GM19452 (cell line): ENCODE results near the gene MAN2A1.

ENCODE experiments used
- ATAC-seq: cut with Tn5 transposase; IDR thresholded peaks from one replicate; pipeline ENCODE4 v1.9.1; 2021; ENCODE audit not compliant: unreplicated experiment

MAN2A1 gene

DNA sequence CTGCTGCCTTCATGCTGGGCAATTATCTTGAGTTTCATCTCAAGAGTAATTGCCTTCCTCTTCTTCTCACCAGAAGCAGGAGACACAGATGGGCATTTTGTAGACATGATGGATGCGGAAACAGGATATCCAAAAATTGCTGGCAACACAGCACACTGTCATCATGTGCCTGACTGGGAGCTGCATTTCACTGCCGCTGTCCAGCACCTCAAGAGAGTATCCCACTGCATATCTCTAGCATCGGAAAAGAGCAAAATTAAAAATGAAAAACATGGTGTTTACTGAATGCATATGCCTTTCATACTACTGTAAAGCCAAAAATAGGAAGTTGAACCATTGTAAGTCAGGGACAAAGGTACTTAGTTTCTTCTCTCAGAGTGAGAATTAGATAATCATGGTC is 210.7 kb downstream of the MAN2A1 start:
- no peak for ATAC-seq

DNA sequence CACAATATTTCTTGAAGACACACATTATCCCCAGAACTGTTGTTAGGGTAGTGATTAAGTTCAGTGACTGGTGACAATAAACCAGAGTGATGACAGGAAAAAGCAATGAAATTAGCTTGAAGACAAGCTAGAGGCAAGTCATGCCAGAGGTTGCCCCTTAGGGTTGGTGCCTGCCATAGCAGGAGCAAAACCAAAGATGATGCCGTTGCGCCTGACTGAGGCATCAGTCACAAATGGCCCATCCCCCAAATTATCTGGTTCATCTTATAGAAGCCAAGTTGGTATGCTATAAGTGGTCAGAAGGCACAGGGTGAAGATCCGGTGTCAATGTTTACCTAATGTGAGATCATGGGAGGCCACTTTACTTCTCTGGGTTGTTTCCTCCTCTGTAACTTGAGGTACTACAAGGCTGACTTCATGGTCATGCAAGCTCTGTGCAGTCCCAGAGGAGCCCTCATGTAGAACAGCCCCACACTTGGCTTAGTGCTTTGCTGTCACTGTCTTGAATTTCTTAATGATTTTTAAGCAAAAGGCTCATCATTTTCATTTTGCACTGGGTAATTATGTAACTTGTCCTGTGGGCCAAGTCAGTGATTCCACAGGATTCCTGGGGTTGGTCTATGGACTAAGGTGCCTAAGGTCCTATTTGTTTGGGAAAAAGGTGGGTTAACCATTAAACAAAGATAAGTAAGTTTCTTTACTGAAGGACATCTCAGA is 211.3 kb downstream of the MAN2A1 start:
- no peak for ATAC-seq

DNA sequence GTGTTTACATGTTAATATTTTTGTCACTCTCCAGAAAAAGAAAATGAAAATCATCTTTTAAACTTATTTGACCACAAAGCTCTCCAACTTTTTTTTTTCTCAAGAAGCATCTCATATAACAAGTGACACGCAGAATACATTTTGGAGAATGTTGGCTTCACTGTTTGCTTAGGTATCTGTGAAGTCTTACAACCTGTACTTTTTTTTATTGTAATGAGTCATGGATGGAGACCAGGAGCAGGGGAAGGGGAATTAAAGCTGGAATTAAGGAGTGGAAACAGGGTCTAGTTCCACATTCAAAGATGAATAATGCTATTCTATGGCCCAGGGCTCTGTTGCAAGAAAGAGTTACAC is 211.9 kb downstream of the MAN2A1 start:
- ATAC-seq: no peak

DNA sequence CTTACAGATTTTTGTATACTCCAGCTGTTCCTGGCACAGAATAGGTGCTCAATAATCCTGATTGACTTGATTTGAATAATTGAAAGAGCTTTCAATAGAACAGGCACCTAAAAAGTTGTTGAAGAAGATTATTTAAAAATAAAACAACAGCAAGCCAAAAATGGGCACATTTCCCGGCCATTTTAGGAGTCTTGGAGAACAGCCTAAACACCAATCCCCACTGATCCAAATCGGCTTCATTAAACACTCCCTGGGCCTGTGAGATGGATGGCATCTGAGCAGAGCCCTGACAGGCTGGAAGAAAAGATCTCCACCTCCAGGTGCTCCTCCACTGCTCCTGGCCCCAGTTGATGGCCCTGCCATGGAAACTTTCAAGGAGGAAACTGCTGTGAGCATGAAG is 213.3 kb downstream of the MAN2A1 start:
- ATAC-seq: no peak

DNA sequence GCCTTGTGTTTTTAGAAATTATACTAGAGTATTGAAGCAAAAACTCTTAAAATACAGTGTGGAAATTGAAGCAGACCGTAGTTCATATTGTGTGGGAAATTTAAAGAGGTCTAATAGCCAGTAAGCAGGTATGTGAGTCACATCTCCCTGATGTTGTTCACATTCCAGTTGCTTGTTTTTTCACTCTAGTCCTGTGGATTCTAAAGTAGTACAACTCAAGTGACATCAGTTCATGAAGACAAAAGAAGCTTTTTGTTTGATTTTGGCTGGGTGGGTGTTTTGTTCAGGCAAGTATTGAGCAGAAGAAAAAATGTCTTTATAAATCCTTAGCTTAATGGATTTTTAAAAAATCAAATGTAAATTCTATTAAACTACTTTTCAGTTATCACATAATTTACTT is 216.2 kb downstream of the MAN2A1 start:
- ATAC-seq: no peak

DNA sequence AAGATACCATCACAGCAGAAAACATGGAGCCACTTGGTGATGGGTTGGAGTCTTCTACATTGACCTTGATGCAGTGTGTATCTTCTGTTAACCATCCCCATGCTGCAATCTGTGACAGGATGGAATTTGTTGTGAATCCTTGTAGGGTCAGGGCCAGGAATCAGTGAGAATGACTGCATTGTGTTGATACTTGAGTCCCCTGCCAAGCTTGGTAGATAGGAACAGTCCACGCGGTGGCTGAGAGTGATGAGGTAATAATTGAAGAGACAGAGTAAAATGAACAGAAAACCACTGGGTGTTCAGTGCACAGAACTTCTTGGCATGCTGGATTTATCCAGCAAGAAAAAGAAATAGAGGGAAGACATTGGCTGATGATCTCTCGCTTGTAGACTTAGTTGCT is 217.5 kb downstream of the MAN2A1 start:
- no peak for ATAC-seq

DNA sequence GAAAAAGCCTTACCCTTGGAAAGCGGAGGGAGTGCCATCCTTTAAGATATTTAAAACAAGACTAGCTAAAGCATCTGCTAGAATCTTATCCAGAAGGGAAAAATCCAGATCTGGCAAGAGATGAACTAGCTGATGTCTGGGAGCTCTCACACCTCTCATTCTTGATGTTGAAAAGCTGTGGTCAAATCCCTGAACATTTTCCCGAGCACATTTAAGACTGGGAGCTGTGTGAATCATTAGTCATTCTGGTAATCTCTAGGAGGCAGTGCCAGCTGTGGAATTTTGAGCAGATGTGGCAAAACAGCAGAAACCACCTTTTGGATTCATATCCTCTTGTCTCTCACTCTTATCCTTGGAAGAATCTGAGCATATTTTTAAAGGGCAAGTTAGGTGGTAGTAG is 218.0 kb downstream of the MAN2A1 start:
- no peak for ATAC-seq

DNA sequence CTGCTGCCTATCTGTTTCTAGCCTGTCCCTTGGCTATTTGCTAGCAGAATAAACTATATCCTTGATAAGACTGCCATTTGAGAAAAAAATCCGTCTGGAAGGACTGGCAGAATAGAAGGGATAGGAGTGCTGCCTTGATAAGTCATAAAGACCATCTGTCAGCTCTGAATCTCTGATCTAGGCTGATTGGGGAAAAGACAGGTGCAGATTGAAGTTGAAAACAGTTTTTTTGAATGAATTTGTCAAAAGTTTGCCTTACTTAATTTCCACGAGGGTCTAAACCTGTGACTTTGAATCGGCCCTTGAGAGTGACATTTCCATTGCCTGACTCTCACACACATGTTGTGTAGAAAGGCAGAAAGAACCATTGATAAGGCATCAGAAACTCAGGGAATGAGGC is 218.6 kb downstream of the MAN2A1 start:
- no peak for ATAC-seq

DNA sequence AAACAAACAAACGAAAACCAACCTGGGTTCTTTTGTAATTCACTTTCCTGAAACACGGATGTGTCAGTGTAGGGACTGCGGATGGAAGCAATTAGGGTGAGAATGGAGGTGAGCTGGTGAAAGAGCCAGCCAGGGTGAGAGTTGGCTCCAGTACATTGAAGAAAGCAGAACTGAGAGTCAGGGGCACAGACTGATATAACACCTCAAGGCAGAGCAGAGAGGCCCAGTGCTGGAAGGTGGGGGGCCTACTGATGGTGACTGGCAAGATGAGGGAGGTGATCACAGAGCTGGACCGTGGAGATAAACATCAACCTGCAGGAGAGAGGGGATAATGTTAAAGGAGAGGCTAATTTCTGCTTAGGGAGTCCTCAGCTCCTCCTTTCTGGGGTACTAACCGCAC is 221.1 kb downstream of the MAN2A1 start:
- no peak for ATAC-seq

DNA sequence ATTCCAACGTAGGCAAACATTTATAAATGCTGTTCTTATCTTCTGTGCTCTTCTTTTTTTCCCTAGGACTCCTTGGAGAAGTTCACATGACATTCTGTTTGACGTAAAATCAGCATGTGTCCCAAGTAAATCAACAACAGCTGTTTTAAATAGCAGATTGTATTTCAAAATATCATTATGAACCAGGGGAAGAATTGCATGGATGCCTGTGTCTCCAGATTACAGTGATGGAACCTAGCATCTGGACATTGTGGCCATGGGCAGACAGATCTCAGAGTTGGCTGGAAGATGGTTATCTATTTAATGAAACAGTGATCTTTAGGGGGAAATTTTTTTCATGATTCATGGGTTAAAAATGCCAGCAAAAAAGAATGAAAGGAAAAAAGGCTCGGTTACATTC is 222.0 kb downstream of the MAN2A1 start:
- no peak for ATAC-seq

DNA sequence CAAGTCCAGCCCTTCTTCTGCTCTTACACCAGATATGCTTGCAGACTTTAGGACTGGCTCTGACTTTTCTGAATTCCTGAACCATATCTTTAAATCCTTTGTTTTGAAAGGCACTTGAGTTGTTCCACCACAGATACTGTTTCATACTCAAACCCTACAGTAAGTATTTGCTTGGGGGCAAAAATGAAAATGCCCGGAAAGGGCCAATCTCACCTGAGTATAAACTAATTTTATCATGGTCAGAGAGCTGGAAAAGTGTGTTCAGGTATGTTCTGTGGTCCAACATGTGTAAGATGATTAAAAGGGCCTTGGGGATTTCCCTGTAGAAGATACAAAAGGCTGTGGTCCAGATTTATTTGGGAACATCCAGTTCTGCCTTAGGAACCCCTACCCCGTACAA is 225.2 kb downstream of the MAN2A1 start:
- ATAC-seq: no peak

DNA sequence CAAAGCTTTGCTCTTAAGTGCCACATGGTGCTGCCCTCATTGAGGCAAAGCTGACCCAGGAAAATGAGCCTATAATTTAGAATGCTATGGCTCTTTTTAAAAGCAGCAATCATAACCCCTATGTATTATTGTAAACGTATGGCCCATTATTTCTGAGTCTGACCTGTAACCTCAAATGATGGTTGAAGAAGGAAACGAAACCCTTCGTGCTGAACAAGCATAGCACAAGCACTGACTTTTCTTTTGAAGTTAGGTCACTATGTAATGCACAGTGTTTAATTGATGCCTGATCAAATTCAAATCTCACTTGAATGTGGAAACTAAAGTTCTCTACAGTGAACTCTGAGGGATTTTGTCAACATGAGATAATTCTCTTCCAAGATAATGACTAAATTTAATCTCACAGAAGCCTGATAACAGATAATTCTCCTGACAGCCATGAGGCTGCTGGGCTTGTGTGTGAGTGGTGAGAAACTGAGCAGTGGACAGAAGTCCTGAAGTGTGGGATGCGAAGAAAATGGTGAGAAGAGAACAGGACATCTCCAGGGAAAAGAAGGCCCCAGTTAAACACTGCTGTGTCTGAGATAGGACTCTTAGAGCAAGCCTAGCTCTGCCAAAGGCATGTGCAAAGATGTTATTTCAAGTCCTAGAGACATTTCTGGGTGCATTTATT is 226.9 kb downstream of the MAN2A1 start:
- no peak for ATAC-seq
